ENCODE data around the gene RMRP.
A peak's percentile ranks its signal among the peaks of the same experiment; 100 is the strongest.

RMRP gene

DNA sequence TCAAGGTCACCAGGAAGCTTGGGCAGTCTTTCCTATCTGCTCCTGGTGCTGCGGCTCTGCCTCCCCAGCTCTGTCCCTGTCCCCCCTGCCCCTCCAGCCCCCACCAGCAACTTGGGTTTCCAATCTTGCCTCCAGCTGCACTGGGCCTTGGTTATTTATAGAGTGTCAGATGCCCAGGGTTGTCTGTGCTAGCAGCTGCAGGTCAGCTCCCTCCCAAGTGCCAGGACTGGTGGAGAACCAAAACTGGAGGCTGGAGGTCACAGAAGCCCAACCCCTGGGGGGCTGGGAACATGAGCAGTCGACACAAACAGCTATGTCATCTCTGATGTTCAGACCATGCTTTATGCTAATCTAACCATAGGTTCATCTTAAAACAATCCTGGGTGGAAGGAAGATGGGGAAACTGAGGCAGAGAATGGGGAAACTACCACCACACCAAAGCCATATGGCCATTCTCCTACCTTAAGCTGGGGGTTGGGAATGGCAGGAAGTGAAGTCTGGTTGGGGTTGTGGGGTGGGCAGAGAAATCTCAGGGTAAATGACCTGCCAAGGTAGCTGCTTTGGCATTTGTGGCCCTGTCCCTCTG is 30.2 kb upstream of the RMRP start:
- H3K4me3 ChIP-seq (ENCODE audit: low read depth in 1 of 5, low read length in 5 of 5), result peak overlapping the region in 3 of 5 donors; percentile 9 to 75 (median 45)
- peak overlapping the region in 1 of 5 donors; percentile 37 for H3K9ac ChIP-seq (ENCODE audit: low read length in 5 of 5)
- peaks cover 6 to 35% (median 30%) of the 10 kb centered on the region in 5 donors for H3K4me1 ChIP-seq (ENCODE audit: control insufficient read depth in 5 of 5, insufficient read depth in 5 of 5, low read length in 5 of 5)
- no peaks in the 10 kb centered on the region for H3K27me3 ChIP-seq (ENCODE audit: control insufficient read depth in 5 of 5, insufficient read depth in 4 of 5, low read length in 5 of 5)
- peaks cover 0 to 30% (median 18%) of the 10 kb centered on the region in 5 donors for H3K36me3 ChIP-seq (ENCODE audit: control insufficient read depth in 5 of 5, insufficient read depth in 5 of 5, low read length in 5 of 5)
- H3K9me3 ChIP-seq (ENCODE audit: control insufficient read depth in 5 of 5, low read length in 5 of 5), result no peaks in the 10 kb centered on the region
- peak overlapping the region; percentile 48 for H3K27ac ChIP-seq (ENCODE audit: low read depth, low read length)

DNA sequence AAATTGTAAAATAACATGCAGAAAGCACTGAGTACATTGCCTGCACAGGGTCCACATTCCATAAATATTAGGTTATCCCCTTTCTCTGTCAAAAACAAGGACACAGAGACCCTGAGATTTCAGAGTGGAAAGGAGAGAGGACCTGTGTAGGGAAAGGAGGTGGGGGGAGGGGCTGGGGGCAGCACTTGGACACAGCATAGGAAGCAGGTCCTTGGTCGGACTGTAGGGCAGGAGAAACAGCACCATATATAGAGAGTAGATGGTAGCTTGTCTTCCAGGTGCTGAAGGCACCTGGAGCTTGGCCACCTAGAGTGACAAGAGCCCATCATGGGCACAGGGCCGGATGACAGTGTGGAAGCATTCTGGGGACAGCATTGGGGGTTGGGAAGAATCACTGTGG is 29.5 kb upstream of the RMRP start:
- no peak overlapping the region for H3K4me3 ChIP-seq (ENCODE audit: low read depth in 1 of 5, low read length in 5 of 5)
- no peak overlapping the region for H3K9ac ChIP-seq (ENCODE audit: low read length in 5 of 5)
- no peaks in the 10 kb centered on the region for H3K27me3 ChIP-seq (ENCODE audit: control insufficient read depth in 5 of 5, insufficient read depth in 4 of 5, low read length in 5 of 5)
- no peak overlapping the region for H3K27ac ChIP-seq (ENCODE audit: low read depth, low read length)
- peaks cover 0 to 37% (median 26%) of the 10 kb centered on the region in 5 donors for H3K36me3 ChIP-seq (ENCODE audit: control insufficient read depth in 5 of 5, insufficient read depth in 5 of 5, low read length in 5 of 5)
- H3K4me1 ChIP-seq (ENCODE audit: control insufficient read depth in 5 of 5, insufficient read depth in 5 of 5, low read length in 5 of 5), result peaks cover 6 to 35% (median 30%) of the 10 kb centered on the region in 5 donors
- no peaks in the 10 kb centered on the region for H3K9me3 ChIP-seq (ENCODE audit: control insufficient read depth in 5 of 5, low read length in 5 of 5)

DNA sequence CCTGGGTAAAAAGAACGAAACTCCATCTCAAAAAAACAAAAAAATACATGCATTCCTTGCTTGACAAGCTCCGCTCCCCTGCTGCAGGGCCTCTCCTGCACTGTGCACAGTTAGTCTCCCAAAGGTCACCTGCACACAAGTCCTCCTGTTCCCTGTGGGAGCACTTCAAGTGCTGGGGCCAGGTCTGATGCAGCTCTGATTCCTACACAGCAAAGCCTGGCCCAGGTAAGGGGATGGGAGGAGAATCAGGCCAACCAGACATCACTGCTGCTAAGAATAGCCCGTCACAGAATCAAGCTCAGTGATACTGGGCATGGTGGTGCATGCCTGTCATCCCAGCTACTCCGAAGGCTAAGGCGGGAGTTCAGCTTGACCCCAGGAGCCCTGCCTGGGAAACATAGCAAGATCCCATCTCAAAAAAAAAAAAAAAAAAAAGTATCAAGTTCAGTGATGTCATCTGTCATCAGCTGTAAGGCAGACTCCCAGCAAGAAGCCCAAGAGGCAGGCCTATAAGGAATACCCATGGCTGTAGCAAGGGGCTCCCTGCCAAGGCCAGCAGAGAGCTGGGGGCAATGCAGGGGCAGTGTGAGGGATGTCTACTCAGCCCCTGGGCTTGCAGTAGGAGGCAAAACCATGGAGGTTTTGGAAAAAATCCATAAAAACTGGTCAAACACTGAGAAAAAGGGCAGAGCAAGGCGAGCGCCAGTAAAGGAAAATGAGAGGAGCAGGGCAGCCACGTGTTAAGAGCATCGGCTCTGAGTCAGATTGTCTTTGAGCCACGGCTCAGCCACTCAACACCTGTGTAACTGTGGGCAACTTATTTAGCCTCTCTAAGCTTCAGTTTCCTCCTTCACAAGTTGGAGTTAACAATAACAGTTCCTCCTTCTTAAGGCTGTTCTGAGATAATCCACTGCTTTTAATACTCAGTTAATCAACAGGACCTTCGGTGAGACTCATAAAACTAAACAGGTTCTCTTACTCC is 28.7 kb upstream of the RMRP start:
- Histone ChIP-seq H3K4me1 (ENCODE audit: control insufficient read depth in 5 of 5, insufficient read depth in 5 of 5, low read length in 5 of 5) (peaks cover 6 to 33% (median 29%) of the 10 kb centered on the region in 5 donors), H3K4me3 (ENCODE audit: low read depth in 1 of 5, low read length in 5 of 5) (no peak overlapping the region), H3K9ac (ENCODE audit: low read length in 5 of 5) (no peak overlapping the region), H3K9me3 (ENCODE audit: control insufficient read depth in 5 of 5, low read length in 5 of 5) (no peaks in the 10 kb centered on the region), H3K27ac (ENCODE audit: low read depth, low read length) (no peak overlapping the region), H3K36me3 (ENCODE audit: control insufficient read depth in 5 of 5, insufficient read depth in 5 of 5, low read length in 5 of 5) (peaks cover 0 to 43% (median 28%) of the 10 kb centered on the region in 5 donors), H3K27me3 (ENCODE audit: control insufficient read depth in 5 of 5, insufficient read depth in 4 of 5, low read length in 5 of 5) (no peaks in the 10 kb centered on the region)

- H3K9ac ChIP-seq (ENCODE audit: low read length in 5 of 5), result no peak overlapping the region
- no peaks in the 10 kb centered on the region for H3K27me3 ChIP-seq (ENCODE audit: control insufficient read depth in 5 of 5, insufficient read depth in 4 of 5, low read length in 5 of 5)
- no peak overlapping the region for H3K27ac ChIP-seq (ENCODE audit: low read depth, low read length)
- H3K9me3 ChIP-seq (ENCODE audit: control insufficient read depth in 5 of 5, low read length in 5 of 5), result no peaks in the 10 kb centered on the region
- H3K4me3 ChIP-seq (ENCODE audit: low read depth in 1 of 5, low read length in 5 of 5), result no peak overlapping the region
- H3K36me3 ChIP-seq (ENCODE audit: control insufficient read depth in 5 of 5, insufficient read depth in 5 of 5, low read length in 5 of 5), result peaks cover 0 to 43% (median 28%) of the 10 kb centered on the region in 5 donors
- H3K4me1 ChIP-seq (ENCODE audit: control insufficient read depth in 5 of 5, insufficient read depth in 5 of 5, low read length in 5 of 5), result peaks cover 4 to 27% (median 24%) of the 10 kb centered on the region in 5 donors
Observed at GRCh38 chr9:35685506-35685905, 27.7 kb upstream of the RMRP start.

- Histone ChIP-seq H3K9me3 (ENCODE audit: control insufficient read depth in 5 of 5, low read length in 5 of 5) (no peaks in the 10 kb centered on the region), H3K36me3 (ENCODE audit: control insufficient read depth in 5 of 5, insufficient read depth in 5 of 5, low read length in 5 of 5) (peaks cover 0 to 43% (median 28%) of the 10 kb centered on the region in 5 donors), H3K27ac (ENCODE audit: low read depth, low read length) (no peak overlapping the region), H3K27me3 (ENCODE audit: control insufficient read depth in 5 of 5, insufficient read depth in 4 of 5, low read length in 5 of 5) (no peaks in the 10 kb centered on the region), H3K9ac (ENCODE audit: low read length in 5 of 5) (no peak overlapping the region), H3K4me1 (ENCODE audit: control insufficient read depth in 5 of 5, insufficient read depth in 5 of 5, low read length in 5 of 5) (peaks cover 4 to 22% (median 19%) of the 10 kb centered on the region in 5 donors), H3K4me3 (ENCODE audit: low read depth in 1 of 5, low read length in 5 of 5) (no peak overlapping the region)
Observed at GRCh38 chr9:35684921-35685320, 27.1 kb upstream of the RMRP start.

GRCh38 chr9:35683323-35683722 is 25.5 kb upstream of the RMRP start:
- H3K27ac ChIP-seq (ENCODE audit: low read depth, low read length), result no peak overlapping the region
- no peak overlapping the region for H3K4me3 ChIP-seq (ENCODE audit: low read depth in 1 of 5, low read length in 5 of 5)
- H3K36me3 ChIP-seq (ENCODE audit: control insufficient read depth in 5 of 5, insufficient read depth in 5 of 5, low read length in 5 of 5), result peaks cover 0 to 43% (median 28%) of the 10 kb centered on the region in 5 donors
- no peak overlapping the region for H3K9ac ChIP-seq (ENCODE audit: low read length in 5 of 5)
- no peaks in the 10 kb centered on the region for H3K27me3 ChIP-seq (ENCODE audit: control insufficient read depth in 5 of 5, insufficient read depth in 4 of 5, low read length in 5 of 5)
- peaks cover 3 to 7% (median 4%) of the 10 kb centered on the region in 5 donors for H3K4me1 ChIP-seq (ENCODE audit: control insufficient read depth in 5 of 5, insufficient read depth in 5 of 5, low read length in 5 of 5)
- H3K9me3 ChIP-seq (ENCODE audit: control insufficient read depth in 5 of 5, low read length in 5 of 5), result no peaks in the 10 kb centered on the region

DNA sequence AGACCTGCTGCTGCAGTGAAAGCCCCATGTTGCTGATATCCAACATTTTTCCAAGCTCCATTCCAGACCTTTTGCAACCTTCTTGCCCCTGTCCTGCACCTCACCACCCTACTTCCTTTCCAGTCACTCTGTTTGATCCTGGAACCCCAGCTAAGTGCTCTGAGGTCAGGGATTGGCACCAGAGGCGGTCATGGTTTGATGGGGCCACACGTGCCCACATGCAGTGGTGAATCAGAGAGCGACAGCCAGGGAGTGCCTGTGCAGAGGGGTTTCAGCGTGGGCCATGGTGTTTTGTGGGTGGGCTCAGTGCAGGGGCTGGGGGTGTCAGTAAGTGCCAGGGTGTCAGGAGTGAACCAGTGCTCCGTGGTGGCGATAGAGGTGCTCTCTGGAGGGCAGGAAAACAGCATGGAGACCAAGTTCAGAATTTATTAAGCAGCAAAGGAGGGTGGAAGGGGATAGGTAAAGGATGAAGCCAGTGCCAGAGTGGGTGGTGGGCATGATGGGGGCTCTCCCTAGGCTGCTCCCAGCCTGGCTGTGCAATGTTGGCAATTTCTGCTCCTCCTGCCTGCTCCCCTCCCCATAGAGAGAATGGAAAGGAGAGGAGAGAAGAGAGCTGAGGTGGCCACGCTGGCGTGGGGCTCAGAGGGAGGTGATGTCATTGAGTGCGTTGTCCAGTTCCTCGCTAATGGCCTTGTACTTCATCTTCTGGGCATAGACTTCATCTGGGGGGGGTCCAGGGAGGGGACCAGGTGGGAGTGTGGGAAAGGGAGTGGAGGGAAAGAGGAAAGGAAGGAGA is 24.9 kb upstream of the RMRP start:
- Histone ChIP-seq H3K4me1 (ENCODE audit: control insufficient read depth in 5 of 5, insufficient read depth in 5 of 5, low read length in 5 of 5) (peaks cover 0 to 3% (median 2%) of the 10 kb centered on the region in 5 donors), H3K27me3 (ENCODE audit: control insufficient read depth in 5 of 5, insufficient read depth in 4 of 5, low read length in 5 of 5) (no peaks in the 10 kb centered on the region), H3K9me3 (ENCODE audit: control insufficient read depth in 5 of 5, low read length in 5 of 5) (no peaks in the 10 kb centered on the region), H3K9ac (ENCODE audit: low read length in 5 of 5) (no peak overlapping the region), H3K27ac (ENCODE audit: low read depth, low read length) (no peak overlapping the region), H3K4me3 (ENCODE audit: low read depth in 1 of 5, low read length in 5 of 5) (no peak overlapping the region), H3K36me3 (ENCODE audit: control insufficient read depth in 5 of 5, insufficient read depth in 5 of 5, low read length in 5 of 5) (peaks cover 0 to 43% (median 28%) of the 10 kb centered on the region in 5 donors)

DNA sequence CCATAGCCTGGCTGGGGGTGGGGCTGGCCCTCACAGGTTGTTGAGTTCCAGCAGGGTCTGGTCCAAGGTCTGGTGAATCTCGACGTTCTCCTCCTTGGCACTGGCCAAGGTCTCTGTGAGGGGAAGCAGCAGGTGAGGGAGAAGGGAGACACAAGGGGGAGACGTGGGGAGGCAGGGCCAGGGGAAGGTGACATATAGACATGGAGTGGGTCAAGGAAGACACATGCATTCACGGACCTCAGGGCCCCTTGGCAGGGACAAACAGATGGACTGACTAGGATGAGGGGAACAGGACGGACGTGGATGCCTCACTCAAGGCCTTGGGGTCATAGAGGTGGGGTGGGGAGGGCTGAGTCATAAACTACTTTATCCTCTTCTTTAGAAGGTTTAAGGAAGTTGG is 24.2 kb upstream of the RMRP start:
- no peak overlapping the region for H3K27ac ChIP-seq (ENCODE audit: low read depth, low read length)
- H3K27me3 ChIP-seq (ENCODE audit: control insufficient read depth in 5 of 5, insufficient read depth in 4 of 5, low read length in 5 of 5), result no peaks in the 10 kb centered on the region
- no peaks in the 10 kb centered on the region for H3K9me3 ChIP-seq (ENCODE audit: control insufficient read depth in 5 of 5, low read length in 5 of 5)
- no peak overlapping the region for H3K4me3 ChIP-seq (ENCODE audit: low read depth in 1 of 5, low read length in 5 of 5)
- peaks cover 0 to 3% (median 2%) of the 10 kb centered on the region in 5 donors for H3K4me1 ChIP-seq (ENCODE audit: control insufficient read depth in 5 of 5, insufficient read depth in 5 of 5, low read length in 5 of 5)
- H3K9ac ChIP-seq (ENCODE audit: low read length in 5 of 5), result no peak overlapping the region
- peaks cover 0 to 43% (median 28%) of the 10 kb centered on the region in 5 donors for H3K36me3 ChIP-seq (ENCODE audit: control insufficient read depth in 5 of 5, insufficient read depth in 5 of 5, low read length in 5 of 5)

- H3K4me3 ChIP-seq (ENCODE audit: low read depth in 1 of 5, low read length in 5 of 5), result no peak overlapping the region
- peaks cover 0 to 2% (median 0%) of the 10 kb centered on the region in 5 donors for H3K27me3 ChIP-seq (ENCODE audit: control insufficient read depth in 5 of 5, insufficient read depth in 4 of 5, low read length in 5 of 5)
- peaks cover 0 to 43% (median 28%) of the 10 kb centered on the region in 5 donors for H3K36me3 ChIP-seq (ENCODE audit: control insufficient read depth in 5 of 5, insufficient read depth in 5 of 5, low read length in 5 of 5)
- no peak overlapping the region for H3K9ac ChIP-seq (ENCODE audit: low read length in 5 of 5)
- H3K27ac ChIP-seq (ENCODE audit: low read depth, low read length), result no peak overlapping the region
- peaks cover 0 to 3% (median 0%) of the 10 kb centered on the region in 5 donors for H3K4me1 ChIP-seq (ENCODE audit: control insufficient read depth in 5 of 5, insufficient read depth in 5 of 5, low read length in 5 of 5)
- H3K9me3 ChIP-seq (ENCODE audit: control insufficient read depth in 5 of 5, low read length in 5 of 5), result no peaks in the 10 kb centered on the region
Observed at GRCh38 chr9:35681341-35682002, 23.7 kb upstream of the RMRP start.
